PC-3 (cell line): Measurements from ENCODE around the gene PTPRN2. TPM values are rescaled to one million over a fixed set of nuclear protein-coding genes. Genes with fewer than 3 reads are reported as not detected.

Experiments used
- ATAC-seq: fragments of 200-7000 bp; cut with Tn5 transposase; 2 replicates; pipeline ENCODE4 v1.9.1; 2020; ENCODE audit warnings: mild to moderate bottlenecking, moderate library complexity
- BruUV-seq: library from RNA; stranded (reverse); fragments of 400-500 nt; replicated peaks from 2 replicates; lab custom pipeline; 2021; lab: Mats Ljungman, UMichigan
- CTCF ChIA-PET: fragments of 300-600 bp; sonication (Branson Sonifier 250); formaldehyde crosslinking; loops from one replicate; lab custom pipeline; 2022; ENCODE audit warnings: antibody characterized with exemption; lab: Charles Lee
- POLR2A ChIA-PET: fragments of 300-600 bp; sonication (Branson Sonifier 250); formaldehyde crosslinking; loops from one replicate; lab custom pipeline; 2022; ENCODE audit warnings: antibody characterized with exemption; ENCODE audit not compliant: unreplicated experiment; lab: Charles Lee
- DNase-seq: peaks from one replicate; pipeline ENCODE4 v3.0.0-alpha.2; 2015
- H2AFZ ChIP-seq: fragments of 300-600 bp; sonication (generic); 2 replicates; pipeline ENCODE4 v1.6.0; 2016; ENCODE audit warnings: antibody characterized with exemption, low read length
- H3F3A ChIP-seq: fragments of 300-600 bp; sonication (generic); one replicate; pipeline ENCODE4 v1.6.0; 2017; ENCODE audit warnings: antibody characterized with exemption, low read length, control low read depth, mild to moderate bottlenecking; ENCODE audit not compliant: unreplicated experiment
- H3K27ac ChIP-seq: fragments of 300-600 bp; sonication (generic); 2 replicates; pipeline ENCODE4 v1.5.1; 2016; ENCODE audit warnings: mild to moderate bottlenecking, low read length
- H3K27me3 ChIP-seq: fragments of 300-600 bp; sonication (generic); 2 replicates; pipeline ENCODE4 v1.6.1; 2016; ENCODE audit warnings: low read length, mixed read lengths
- H3K36me3 ChIP-seq: fragments of 300-600 bp; sonication (generic); 2 replicates; pipeline ENCODE4 v1.6.1; 2016; ENCODE audit warnings: low read depth, mixed run types, low read length, mixed read lengths
- H3K4me1 ChIP-seq: fragments of 300-600 bp; sonication (generic); 2 replicates; pipeline ENCODE4 v1.5.1; 2016; ENCODE audit warnings: low read length; ENCODE audit not compliant: insufficient read depth
- H3K4me2 ChIP-seq: fragments of 300-600 bp; sonication (generic); 2 replicates; pipeline ENCODE4 v1.6.0; 2016; ENCODE audit warnings: low read length
- H3K4me3 ChIP-seq: fragments of 300-600 bp; sonication (generic); 2 replicates; pipeline ENCODE4 v1.5.1; 2016; ENCODE audit warnings: mild to moderate bottlenecking, low read length, mixed read lengths
- H3K79me2 ChIP-seq: fragments of 300-600 bp; sonication (generic); 2 replicates; pipeline ENCODE4 v1.6.1; 2017; ENCODE audit warnings: low read length, mixed read lengths
- H3K9ac ChIP-seq: fragments of 300-600 bp; sonication (generic); 2 replicates; pipeline ENCODE4 v1.6.0; 2016; ENCODE audit warnings: mild to moderate bottlenecking, low read length
- H3K9me2 ChIP-seq: fragments of 300-600 bp; sonication (generic); replicated peaks from 2 replicates; pipeline ENCODE4 v1.6.1; 2016; ENCODE audit warnings: mixed run types, low read length, mixed read lengths
- H3K9me3 ChIP-seq: fragments of 300-600 bp; sonication (generic); 2 replicates; pipeline ENCODE4 v1.6.1; 2016; ENCODE audit warnings: low read length, mixed read lengths
- H4K20me1 ChIP-seq: fragments of 300-600 bp; sonication (generic); 2 replicates; pipeline ENCODE4 v1.6.1; 2016; ENCODE audit warnings: low read length, mixed read lengths
- CTCF ChIP-seq: fragments of 300-600 bp; sonication (generic); conservative IDR thresholded peaks from 2 replicates; pipeline ENCODE4 v1.5.1; 2017; ENCODE audit warnings: antibody characterized with exemption, low read depth, mild to moderate bottlenecking, low read length
- EZH2 ChIP-seq: fragments of 300-600 bp; sonication (generic); IDR thresholded peaks from one replicate; pipeline ENCODE4 v1.6.1; 2017; ENCODE audit warnings: antibody characterized with exemption, mild to moderate bottlenecking, low read length; ENCODE audit not compliant: unreplicated experiment
- EZH2phosphoT487 ChIP-seq: fragments of 300-600 bp; sonication (generic); IDR thresholded peaks from 2 replicates; pipeline ENCODE4 v1.6.1; 2018; ENCODE audit warnings: mild to moderate bottlenecking, antibody characterized with exemption, low read length, borderline replicate concordance
- intact Hi-C: fragments of 100-400 bp; cut with micrococcal nuclease; formaldehyde crosslinking; loops from 2 replicates; pipeline ENCODE4 v1.9.0; 2023
- total RNA-seq: library from RNA; depleted of rRNA; stranded (reverse); fragments of >200 nt; gene quantifications from 2 replicates; pipeline ENCODE4 v1.2.3, GENCODE V29; 2014

PTPRN2 gene
- total RNA-seq, 1 experiment from 2014 or later, result 3.2 TPM

GRCh38 chr7:158008267-158008666, 579.4 kb downstream of the PTPRN2 start:
- no peaks in the 10 kb centered on the region for H3F3A ChIP-seq
- intact Hi-C loops, result no loop called here
- peaks cover 9% of the 10 kb centered on the region for H3K27me3 ChIP-seq
- H3K4me1 ChIP-seq, result no peaks in the 10 kb centered on the region
- ATAC-seq, result no peak
- H3K27ac ChIP-seq, result no peak overlapping the region
- H2AFZ ChIP-seq, result no peak overlapping the region
- H3K4me3 ChIP-seq, result no peak overlapping the region
- no peaks in the 10 kb centered on the region for H3K9me2 ChIP-seq
- no peaks in the 10 kb centered on the region for H3K36me3 ChIP-seq
- ChIA-PET POLR2A (no interaction called here), CTCF (no interaction called here)
- H3K9me3 ChIP-seq, result no peaks in the 10 kb centered on the region
- no peak overlapping the region for H3K9ac ChIP-seq
- no peak for DNase-seq
- no TSS peak for BruUV-seq
- H4K20me1 ChIP-seq, result no peaks in the 10 kb centered on the region
- no peaks in the 10 kb centered on the region for H3K79me2 ChIP-seq
- TF ChIP-seq EZH2 (no peak), CTCF (no peak), EZH2phosphoT487 (no peak)
- H3K4me2 ChIP-seq, result peak overlapping the region; percentile 26

- H4K20me1 ChIP-seq, result no peaks in the 10 kb centered on the region
- no peak for TF ChIP-seq CTCF
- no peak for TF ChIP-seq EZH2phosphoT487
- TF ChIP-seq EZH2, result no peak
- H3K4me3 ChIP-seq, result no peak overlapping the region
- H3K9me2 ChIP-seq, result no peaks in the 10 kb centered on the region
- no peaks in the 10 kb centered on the region for H3K79me2 ChIP-seq
- H3K9me3 ChIP-seq, result no peaks in the 10 kb centered on the region
- no peaks in the 10 kb centered on the region for H3F3A ChIP-seq
- no peak overlapping the region for H3K4me2 ChIP-seq
- POLR2A ChIA-PET, result no interaction called here
- no peak overlapping the region for H3K9ac ChIP-seq
- CTCF ChIA-PET, result no interaction called here
- no peak for DNase-seq
- no peaks in the 10 kb centered on the region for H3K4me1 ChIP-seq
- no peak for ATAC-seq
- H3K27me3 ChIP-seq, result peaks cover 9% of the 10 kb centered on the region
- no peak overlapping the region for H2AFZ ChIP-seq
- no peak overlapping the region for H3K27ac ChIP-seq
- BruUV-seq, result no TSS peak
- H3K36me3 ChIP-seq, result no peaks in the 10 kb centered on the region
- intact Hi-C loops, result no loop called here
These were observed 579.8 kb downstream of the PTPRN2 start for GRCh38 chr7:158007697-158008257.

GRCh38 chr7:158006841-158007696, 580.6 kb downstream of the PTPRN2 start:
- Histone ChIP-seq H3K4me2 (no peak overlapping the region), H3K4me1 (0 out of 2 replicates have a peak, but pooled peaks cover under 1% of the 10 kb centered on the region), H3K36me3 (no peaks in the 10 kb centered on the region), H3K9ac (no peak overlapping the region), H2AFZ (no peak overlapping the region), H3K27ac (no peak overlapping the region), H3F3A (no peaks in the 10 kb centered on the region), H3K9me3 (no peaks in the 10 kb centered on the region), H3K79me2 (no peaks in the 10 kb centered on the region), H3K27me3 (peaks cover 6% of the 10 kb centered on the region), H3K9me2 (no peaks in the 10 kb centered on the region), H3K4me3 (no peak overlapping the region), H4K20me1 (no peaks in the 10 kb centered on the region)
- intact Hi-C loops, result no loop called here
- no peak for DNase-seq
- ATAC-seq, result no peak
- POLR2A ChIA-PET, result no interaction called here
- CTCF ChIA-PET, result no interaction called here
- TF ChIP-seq EZH2, result no peak
- no peak for TF ChIP-seq CTCF
- TF ChIP-seq EZH2phosphoT487, result no peak
- no TSS peak for BruUV-seq
